Endodermal cell (in vitro differentiated cells): ENCODE data around the gene SERTAD2. TPM values are rescaled to one million over a fixed set of nuclear protein-coding genes. Genes with fewer than 3 reads are reported as not detected.

ENCODE experiments used
- DNase-seq: peaks from one replicate; pipeline ENCODE4 v3.0.0-alpha.2; 2017
- H3K27ac ChIP-seq: 2 replicates; pipeline ENCODE4 v1.5.1; 2013; ENCODE audit warnings: mild to moderate bottlenecking, low read depth, low read length, moderate library complexity
- H3K27me3 ChIP-seq: 2 replicates; pipeline ENCODE4 v1.6.1; 2013; ENCODE audit warnings: mild to moderate bottlenecking, low read length, moderate library complexity; ENCODE audit not compliant: insufficient read depth, control insufficient read depth, poor library complexity, severe bottlenecking
- H3K36me3 ChIP-seq: 2 replicates; pipeline ENCODE4 v1.7.0; 2013; ENCODE audit warnings: mild to moderate bottlenecking, low read length, moderate library complexity; ENCODE audit not compliant: control insufficient read depth, insufficient read depth
- H3K4me1 ChIP-seq: one replicate; pipeline ENCODE4 v1.7.0; 2013; ENCODE audit warnings: low read length; ENCODE audit not compliant: control insufficient read depth, insufficient read depth
- H3K4me3 ChIP-seq: 2 replicates; pipeline ENCODE4 v1.5.1; 2013; ENCODE audit warnings: mild to moderate bottlenecking, low read length, moderate library complexity
- H3K9ac ChIP-seq: 2 replicates; pipeline ENCODE4 v1.6.1; 2013; ENCODE audit warnings: mild to moderate bottlenecking, low read length, moderate library complexity; ENCODE audit not compliant: poor library complexity, severe bottlenecking; ENCODE audit errors: extremely low read depth
- H3K9me3 ChIP-seq: 2 replicates; pipeline ENCODE4 v1.6.1; 2013; ENCODE audit warnings: mild to moderate bottlenecking, low read length, moderate library complexity; ENCODE audit not compliant: control insufficient read depth
- H3K27ac Mint-ChIP-seq: 2 replicates; pipeline ENCODE4 v1.8.0; 2020; ENCODE audit warnings: mixed read lengths
- H3K27me3 Mint-ChIP-seq: 2 replicates; pipeline ENCODE4 v1.8.0; 2021; ENCODE audit warnings: mild to moderate bottlenecking, mixed read lengths; ENCODE audit not compliant: insufficient read depth
- H3K36me3 Mint-ChIP-seq: 2 replicates; pipeline ENCODE4 v1.8.0; 2020; ENCODE audit warnings: low read depth, mixed read lengths
- H3K4me1 Mint-ChIP-seq: 2 replicates; pipeline ENCODE4 v1.8.0; 2020; ENCODE audit warnings: mixed read lengths
- H3K4me3 Mint-ChIP-seq: 2 replicates; pipeline ENCODE4 v1.8.0; 2020; ENCODE audit warnings: mild to moderate bottlenecking, moderate library complexity, mixed read lengths
- H3K9me3 Mint-ChIP-seq: 2 replicates; pipeline ENCODE4 v1.8.0; 2020; ENCODE audit warnings: mild to moderate bottlenecking, mixed read lengths
- CTCF ChIP-seq: fragments of 200-600 bp; sonication (generic); conservative IDR thresholded peaks from 2 replicates; pipeline ENCODE4 v1.5.0; 2021; ENCODE audit warnings: antibody characterized with exemption, mild to moderate bottlenecking
- WGBS, 2 experiments: methylation state at CpG; one replicate each; pipeline versions ENCODE4 v1.1.5 to v1.1.7; 2013; ENCODE audit warnings: missing lambda C conversion rate in 2 of 2, mixed read lengths in 1 of 2; ENCODE audit not compliant: insufficient coverage in 1 of 2, insufficient read length in 1 of 2; 5-methylcytosine and 5-hydroxymethylcytosine counted together
- total RNA-seq, 2 donors: library from RNA; stranded (reverse); fragmentation: NEBNext Ultra II Directional in 1 of 2; extraction: Animal tissue kit (Norgen Biotek cat#: 25700) in 1 of 2; gene quantifications; 2 replicates in 1 of 2; 3 replicates in 1 of 2; pipeline ENCODE4 v1.2.1, GENCODE V29; 2021

SERTAD2 gene
- total RNA-seq, 2 donors from 2014 or later = 17.1 to 20.3 TPM

GRCh38 chr2:64697297-64698176, 43.8 kb upstream of the SERTAD2 start:
- Histone ChIP-seq H3K4me1 (peaks cover 16% of the 10 kb centered on the region), H3K9ac (no peak overlapping the region), H3K36me3 (no peaks in the 10 kb centered on the region), H3K4me3 (peak overlapping the region; percentile 50), H3K27me3 (no peaks in the 10 kb centered on the region), H3K27ac (no peak overlapping the region), H3K9me3 (peaks cover 5% of the 10 kb centered on the region)
- Mint-ChIP-seq H3K9me3 (peaks cover 5% of the 10 kb centered on the region), H3K4me3 (no peak overlapping the region), H3K27me3 (no peaks in the 10 kb centered on the region), H3K4me1 (peaks cover 42% of the 10 kb centered on the region), H3K27ac (no peak overlapping the region), H3K36me3 (peaks cover 6% of the 10 kb centered on the region)
- no peak for TF ChIP-seq CTCF
- DNase-seq = no peak
- 90 to 93% methylated on average over 4 to 6 of the region's 6 CpGs for WGBS, 2 experiments

GRCh38 chr2:64696636-64697035, 42.9 kb upstream of the SERTAD2 start:
- no peak overlapping the region for H3K4me3 Mint-ChIP-seq
- H3K36me3 Mint-ChIP-seq = peaks cover 9% of the 10 kb centered on the region
- peaks cover 16% of the 10 kb centered on the region for H3K4me1 ChIP-seq
- H3K27me3 Mint-ChIP-seq = no peaks in the 10 kb centered on the region
- no peak overlapping the region for H3K9ac ChIP-seq
- H3K36me3 ChIP-seq = no peaks in the 10 kb centered on the region
- no peak for DNase-seq
- H3K4me1 Mint-ChIP-seq = peaks cover 42% of the 10 kb centered on the region
- peaks cover 13% of the 10 kb centered on the region for H3K9me3 ChIP-seq
- no peaks in the 10 kb centered on the region for H3K27me3 ChIP-seq
- no peak overlapping the region for H3K27ac ChIP-seq
- 60% methylated on average over 1 of the region's 1 CpG; no CpG with 5 or more reads in 1 of the 2 experiments for WGBS, 2 experiments
- peak overlapping the region; percentile 50 for H3K4me3 ChIP-seq
- H3K9me3 Mint-ChIP-seq = peaks cover 8% of the 10 kb centered on the region
- TF ChIP-seq CTCF = no peak
- H3K27ac Mint-ChIP-seq = no peak overlapping the region

- H3K27ac ChIP-seq = no peak overlapping the region
- Mint-ChIP-seq H3K9me3 (peaks cover 8% of the 10 kb centered on the region), H3K4me3 (no peak overlapping the region), H3K36me3 (peaks cover 6% of the 10 kb centered on the region), H3K4me1 (peaks cover 42% of the 10 kb centered on the region), H3K27ac (no peak overlapping the region), H3K27me3 (no peaks in the 10 kb centered on the region)
- 76 to 92% methylated on average over 1 of the region's 1 CpG for WGBS, 2 experiments
- H3K36me3 ChIP-seq = no peaks in the 10 kb centered on the region
- H3K27me3 ChIP-seq = no peaks in the 10 kb centered on the region
- TF ChIP-seq CTCF = no peak
- DNase-seq = peak; percentile 55
- no peak overlapping the region for H3K4me3 ChIP-seq
- peaks cover 13% of the 10 kb centered on the region for H3K9me3 ChIP-seq
- H3K4me1 ChIP-seq = peaks cover 16% of the 10 kb centered on the region
- no peak overlapping the region for H3K9ac ChIP-seq
Measured at GRCh38 chr2:64695721-64696261, 42.1 kb upstream of the SERTAD2 start.
